Limb (tissue), 2 donors: ENCODE results near the gene B3GAT3.
A peak's percentile ranks its signal among the peaks of the same experiment; 100 is the strongest.
"Not testable (repeated sequence)": the region's sequence is repeated elsewhere in the genome, so short reads cannot be mapped to it uniquely, and the experiment has no call there.

Source experiments
- DNase-seq, 2 donors: peaks; one replicate each; pipeline ENCODE4 v3.0.0-alpha.2; 2016; ENCODE audit errors: extremely low spot score in 2 of 2

The B3GAT3 gene

DNA sequence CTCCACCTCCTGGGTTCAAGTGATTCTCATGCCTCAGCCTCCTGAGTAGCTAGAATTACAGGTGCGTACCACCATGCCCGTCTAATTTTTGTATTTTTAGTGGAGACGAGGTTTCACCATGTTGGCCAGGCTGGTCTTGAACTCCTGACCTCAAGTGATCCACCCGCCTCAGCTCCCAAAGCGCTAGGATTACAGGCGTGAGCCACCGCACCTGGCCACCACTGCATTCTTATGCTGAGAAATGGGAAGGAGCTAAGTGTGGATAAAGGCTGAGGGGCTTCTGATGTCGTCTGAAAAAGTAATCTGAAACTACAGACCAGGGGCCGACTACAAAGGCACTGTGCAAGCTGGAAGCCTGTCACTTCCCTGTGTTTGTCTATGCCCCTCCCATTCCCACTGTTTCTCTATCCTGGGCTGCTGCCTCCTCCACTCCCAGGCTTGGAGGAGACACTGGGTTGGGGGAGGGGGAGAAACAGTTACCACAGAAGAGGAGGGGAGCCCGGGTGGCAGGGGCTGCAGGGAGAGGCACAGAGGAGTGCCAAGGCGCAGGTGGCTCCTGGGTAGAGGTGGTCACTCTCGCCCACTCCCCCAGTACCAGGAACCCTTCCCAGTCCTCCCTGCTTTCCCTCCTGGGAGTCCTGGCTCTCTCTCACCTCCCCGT, 17.2 kb downstream of the B3GAT3 start:
- no peak for DNase-seq

DNA sequence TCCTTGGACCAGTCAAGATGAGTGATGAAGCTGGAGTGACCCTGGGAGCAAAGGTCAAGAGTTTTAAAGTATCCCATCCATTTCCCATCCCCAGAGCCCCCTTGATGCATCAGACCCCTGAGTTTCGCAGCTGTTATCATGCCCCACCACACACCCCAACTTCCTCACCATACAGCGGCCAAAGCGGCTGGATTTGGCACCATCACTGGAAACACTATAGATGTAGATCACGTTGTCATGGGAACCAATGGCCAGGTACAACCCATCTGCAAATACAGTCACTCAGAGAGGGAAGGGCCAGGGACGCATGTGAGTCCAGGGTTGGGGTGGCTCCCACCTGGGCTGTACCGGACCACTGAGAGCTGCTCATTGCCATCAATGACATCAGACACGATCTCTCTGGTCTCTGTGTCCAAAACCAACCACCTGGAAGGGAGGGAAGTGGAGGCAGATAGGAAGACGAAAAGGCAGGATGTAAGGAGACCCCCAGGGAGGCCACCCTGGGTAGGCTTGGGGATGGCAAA, 17.9 kb downstream of the B3GAT3 start:
- DNase-seq: no peak

DNA sequence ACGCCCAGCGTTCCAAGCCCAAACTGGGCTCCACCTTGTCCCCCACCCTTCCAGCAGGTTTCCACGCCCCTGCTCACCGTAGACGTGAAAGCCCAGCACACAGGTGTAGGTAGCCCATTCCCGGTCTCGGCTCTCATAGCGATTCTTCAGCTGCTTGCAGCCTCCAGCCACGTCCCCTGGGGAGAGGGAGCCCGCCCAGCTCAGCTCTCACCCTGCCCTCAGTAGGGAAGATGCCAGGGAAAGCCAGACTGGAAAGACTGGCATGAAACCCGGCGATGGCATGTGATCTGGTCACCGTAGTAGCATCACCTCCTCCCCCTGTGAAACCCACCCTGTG, 18.7 kb downstream of the B3GAT3 start:
- DNase-seq: peak in 1 of 2 donors; percentile 44

DNA sequence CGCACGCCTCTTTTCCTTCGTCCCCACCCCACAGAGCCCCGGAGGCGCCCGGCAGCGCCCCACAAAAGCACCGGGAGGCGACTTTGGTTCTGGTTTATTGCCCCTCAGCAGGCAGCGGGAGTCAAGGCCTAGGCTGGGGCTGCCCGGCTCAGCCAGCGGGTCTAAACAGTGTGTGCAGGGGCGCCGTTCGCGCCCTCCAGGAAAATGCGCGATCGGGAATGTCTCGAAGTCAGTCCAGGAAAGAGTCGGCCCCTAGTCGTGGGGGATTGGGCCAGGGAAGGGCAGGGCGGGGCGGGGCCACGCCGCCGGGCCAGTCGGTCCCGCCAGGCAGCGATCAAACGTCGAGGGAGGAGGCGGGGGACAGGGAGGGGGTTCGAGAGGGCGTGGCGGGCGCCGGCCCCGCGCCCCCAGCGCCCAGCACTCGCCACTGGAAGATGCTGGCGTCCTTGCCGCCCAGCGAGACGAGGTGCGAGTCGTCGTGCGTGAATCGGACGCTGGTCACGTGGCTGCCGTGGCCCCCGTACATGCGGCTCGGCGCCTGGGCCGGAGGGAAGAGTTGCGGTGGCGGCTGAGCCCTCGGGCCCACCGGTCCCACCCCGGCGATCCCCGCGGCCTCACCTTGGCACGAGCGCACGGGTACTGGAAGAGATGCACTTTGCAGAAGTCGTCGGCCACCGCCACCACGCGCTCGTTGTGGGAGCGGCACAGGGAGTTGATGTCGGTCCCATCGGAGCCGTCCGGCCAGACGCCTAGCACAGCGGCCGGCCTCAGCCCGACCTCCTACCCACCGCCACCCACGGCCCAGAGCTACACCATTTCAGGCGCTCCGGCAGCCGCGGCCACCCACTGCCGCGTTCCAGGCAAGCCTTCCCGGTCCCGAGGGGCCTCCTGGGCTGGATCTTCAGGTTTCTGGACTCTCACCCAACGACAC, 19.4 kb downstream of the B3GAT3 start:
- peak in 1 of 2 donors; percentile 82 for DNase-seq

DNA sequence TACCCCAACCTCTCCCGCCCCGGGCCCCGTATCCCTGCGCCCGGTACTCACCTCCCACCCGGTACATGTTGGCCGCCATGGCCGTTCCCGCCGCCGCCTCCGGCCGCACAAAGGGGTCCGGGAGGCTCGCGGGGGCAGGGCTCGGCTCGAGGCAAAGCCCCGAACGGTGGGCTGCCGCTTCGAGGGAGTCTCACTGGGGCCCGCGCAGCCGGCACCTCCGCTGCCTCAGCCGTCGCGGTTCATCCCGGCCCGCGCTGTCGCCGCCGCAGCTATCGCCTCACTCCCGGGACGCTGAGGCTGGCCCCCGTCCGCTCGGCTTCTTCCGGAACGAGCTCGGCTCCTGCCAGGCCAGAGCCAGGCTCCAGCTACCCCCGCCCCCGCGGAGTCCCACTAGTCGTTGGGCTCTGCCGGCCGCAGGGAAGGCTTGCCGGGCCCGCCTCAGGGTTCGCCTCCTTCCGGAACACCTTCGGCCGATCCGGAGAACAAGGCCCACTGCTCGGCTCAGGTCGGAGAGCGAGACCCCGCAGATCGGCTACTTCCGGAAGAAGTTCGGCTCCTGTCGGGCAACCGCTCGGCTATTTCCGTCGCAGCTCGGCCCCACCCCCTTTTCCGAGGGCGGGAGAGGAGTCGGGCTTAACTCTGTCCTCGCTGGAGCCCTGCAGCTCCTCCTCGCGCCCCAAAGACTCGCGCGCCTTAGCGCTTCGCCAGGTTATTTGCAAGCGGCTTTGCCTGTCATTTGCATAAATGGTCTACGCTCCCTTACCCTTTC, 20.2 kb downstream of the B3GAT3 start, which contains the start of gene MTA2:
Gene MTA2 (minus strand): TSS at position 494 of the 769 bp plus-strand sequence. CDS start 415 bp downstream, at position 79.
- peak; percentile 98 to 100 for DNase-seq

DNA sequence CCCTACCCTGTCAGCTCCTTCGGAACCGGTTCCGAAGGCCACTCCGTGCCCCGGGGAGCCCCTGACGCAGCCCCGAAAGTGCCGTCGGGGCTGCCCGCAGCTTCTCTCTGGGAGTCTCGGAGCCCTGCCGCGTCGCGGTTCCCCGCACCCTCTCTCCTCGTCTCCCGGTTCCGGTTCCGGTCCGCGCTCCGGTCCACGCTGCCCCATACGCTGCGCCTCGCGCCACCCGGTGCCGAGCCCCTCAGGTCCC, 20.7 kb downstream of the B3GAT3 start:
- no peak for DNase-seq

DNA sequence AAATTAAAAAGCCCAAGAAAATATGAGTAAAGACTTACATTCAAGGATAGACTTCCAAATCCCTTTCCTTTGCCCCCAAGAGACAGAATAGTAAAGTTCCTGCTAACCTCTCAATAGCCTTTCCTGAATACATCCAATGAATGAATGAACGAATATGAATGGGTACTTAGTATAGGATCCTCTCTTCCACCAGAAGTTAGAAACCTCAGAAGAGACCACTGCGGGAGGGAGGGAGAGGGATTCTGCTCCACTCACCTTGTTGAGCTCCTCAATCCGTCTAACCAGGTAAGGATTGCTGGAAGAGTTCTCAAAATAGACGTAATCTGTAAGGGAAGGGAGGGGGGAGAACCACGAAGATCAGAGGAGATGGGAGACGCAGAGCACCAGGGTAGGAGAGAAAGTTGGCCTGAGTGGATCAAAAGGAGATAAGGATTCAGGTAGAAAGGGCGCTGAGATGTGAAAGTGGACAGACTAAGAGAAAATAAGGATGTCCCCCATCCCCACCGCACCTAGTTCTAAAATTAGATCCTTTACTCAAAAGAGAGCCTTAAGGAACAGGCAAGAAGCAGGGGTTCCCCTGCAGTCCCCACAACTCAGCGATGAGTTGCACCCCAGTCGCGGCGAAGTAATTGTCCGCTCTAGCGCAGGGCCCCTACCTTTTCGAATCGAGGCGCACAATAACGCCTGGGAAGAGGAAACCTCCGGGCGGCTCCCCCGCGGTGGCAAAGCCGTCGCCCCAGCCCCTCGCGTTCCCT, 21.2 kb downstream of the B3GAT3 start:
- no peak for DNase-seq

DNA sequence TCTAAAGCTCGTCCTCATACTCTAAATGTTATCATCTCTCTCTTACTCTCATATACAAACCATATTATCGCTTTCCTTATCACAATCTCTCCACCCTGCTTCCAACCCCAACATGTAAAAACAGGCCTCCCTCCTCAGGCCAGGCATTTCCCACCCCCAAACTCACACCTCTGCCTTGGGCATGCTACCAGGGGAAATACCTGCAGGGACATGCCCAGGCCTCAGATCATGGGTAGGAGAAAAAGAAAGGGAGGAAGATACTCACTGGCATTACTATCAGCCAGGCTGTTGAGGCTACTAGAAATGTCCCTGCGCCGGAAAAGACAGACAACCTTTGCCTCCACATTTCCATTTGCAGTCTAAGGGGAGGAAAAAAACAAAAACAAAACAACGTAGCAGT, 21.9 kb downstream of the B3GAT3 start:
- DNase-seq: no peak

DNA sequence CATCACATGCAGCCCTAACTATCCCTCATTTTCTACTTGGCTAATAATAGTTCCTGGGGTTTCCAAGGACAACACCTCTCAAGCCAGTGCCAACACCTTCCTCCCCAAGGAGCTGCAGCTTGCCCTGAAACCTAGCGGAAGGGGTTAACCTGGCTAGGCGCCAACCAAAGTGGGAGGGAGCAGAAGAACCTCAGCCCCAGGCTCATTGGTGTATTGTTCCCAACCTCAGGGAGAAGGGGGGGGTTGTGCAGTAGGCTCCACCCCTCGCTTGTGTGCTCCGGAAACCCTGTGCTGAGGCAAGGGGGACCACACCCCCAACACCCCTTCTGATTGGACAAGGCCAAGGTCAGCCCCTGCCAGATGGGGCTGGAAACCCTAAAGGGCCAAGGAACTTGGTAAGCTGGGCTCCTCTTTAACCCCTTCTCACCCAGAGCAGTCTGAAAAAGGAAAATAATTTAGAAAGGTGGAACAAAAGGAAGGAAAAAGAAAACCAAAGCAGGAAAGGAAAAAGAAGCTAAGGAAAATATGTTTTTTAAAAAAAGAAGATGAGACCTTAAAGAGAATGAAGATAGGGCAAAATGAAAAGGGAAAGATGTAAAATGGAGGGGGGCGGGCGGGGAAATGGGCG, 22.6 kb downstream of the B3GAT3 start:
- peak; percentile 91 to 96 for DNase-seq

DNA sequence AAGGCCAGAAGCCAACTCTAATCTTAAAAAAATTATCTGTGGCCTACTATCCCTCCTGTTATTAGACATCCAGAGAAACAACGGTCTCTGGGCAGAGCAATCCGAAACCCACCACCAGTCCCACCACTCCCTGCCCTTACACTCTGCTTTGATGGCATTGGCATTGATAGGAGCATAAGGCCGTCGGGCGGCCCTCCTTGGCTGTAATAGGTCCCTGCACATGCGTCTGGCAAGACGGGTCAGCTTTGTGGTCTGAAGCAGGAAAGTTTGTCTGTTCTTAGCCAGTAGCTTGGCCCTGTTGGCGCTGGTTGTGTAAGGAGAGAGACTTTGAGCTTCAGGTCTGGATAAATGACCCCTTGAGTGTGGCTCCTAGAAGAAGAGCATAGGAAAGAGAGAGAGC, 26.7 kb downstream of the B3GAT3 start:
- DNase-seq: no peak

DNA sequence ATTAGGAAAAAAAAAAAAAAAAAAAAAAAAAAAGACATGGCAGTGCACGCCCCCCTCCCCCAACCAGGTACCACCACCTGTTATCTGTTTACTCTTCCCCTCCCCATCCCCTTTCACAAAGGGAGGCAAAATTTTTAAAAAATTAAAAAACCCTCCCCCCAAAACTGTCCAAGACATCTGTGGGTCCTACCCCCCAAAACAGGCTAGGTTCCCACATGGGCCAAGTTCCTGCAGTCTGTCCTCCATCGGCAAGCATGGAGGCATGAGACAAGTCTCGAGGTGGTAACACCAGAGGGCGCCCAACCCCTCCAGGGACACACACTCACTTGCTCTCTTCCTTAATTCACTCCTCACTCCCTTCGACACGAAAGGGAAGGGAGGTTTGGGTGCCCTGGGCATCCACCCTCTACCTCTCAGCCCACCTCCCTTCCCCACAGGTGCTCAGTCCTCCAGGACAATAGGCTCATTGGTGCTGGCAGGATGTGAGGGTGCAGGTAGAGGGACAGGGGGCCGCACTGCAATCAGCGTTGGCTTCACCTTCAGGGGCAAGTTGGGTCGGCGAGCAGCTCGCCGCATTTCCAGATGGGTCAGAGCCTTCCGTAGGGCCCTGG, 28.2 kb downstream of the B3GAT3 start:
- peak in 1 of 2 donors; percentile 74 for DNase-seq

DNA sequence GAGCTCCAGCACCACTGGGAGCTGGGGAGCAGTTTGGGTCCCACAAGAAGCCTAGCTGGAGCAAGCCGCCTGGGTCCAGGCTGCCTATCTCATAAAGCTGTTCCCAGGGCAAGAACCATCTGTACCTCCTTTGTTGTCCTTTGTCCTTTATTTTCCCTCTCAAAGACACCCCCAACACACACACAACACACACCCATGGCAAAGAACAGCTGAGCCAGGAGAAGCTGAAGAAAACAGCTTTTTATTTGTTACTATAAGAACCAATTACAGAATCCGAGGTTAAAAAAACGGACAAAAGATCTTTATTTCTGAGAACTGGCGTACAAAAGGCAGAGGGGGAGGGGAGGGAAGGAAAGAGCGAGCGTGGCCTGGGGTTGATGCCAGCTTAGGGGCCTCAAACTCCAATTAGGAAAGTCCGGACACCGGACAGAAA, 28.8 kb downstream of the B3GAT3 start:
- DNase-seq: peak in 1 of 2 donors; percentile 24

DNA sequence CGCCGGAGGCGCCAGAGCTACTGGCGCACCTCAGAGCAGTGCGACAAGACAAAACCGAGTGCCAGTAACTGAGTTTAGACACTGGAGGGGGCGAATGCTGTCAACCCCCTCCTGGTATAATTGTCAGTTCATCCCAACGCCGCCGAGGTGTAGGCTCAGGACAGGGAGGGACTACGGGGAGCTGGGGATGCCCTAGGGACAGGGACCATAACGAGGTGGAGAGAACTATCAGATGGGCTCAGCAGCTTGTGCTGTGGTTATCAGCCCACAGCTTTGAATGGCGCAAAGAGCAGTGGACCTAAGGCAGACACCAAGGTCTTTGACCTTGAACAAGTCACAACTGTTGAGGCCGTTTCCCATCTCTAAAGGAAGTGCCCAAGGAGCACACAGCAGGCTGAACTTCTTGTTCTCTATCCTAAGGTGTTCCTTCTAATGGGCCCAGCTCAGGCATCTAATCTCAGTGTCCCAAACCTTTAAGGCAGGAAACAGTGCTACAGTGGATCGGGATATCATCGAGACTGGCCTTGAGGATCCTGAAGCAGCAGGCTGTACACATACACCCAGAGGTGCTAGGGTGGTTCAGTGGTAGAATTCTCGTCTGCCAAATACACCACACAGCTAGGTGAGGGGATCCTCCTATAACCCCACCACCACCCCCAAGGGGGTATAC, 29.5 kb downstream of the B3GAT3 start:
- peak in 1 of 2 donors; percentile 24 for DNase-seq

DNA sequence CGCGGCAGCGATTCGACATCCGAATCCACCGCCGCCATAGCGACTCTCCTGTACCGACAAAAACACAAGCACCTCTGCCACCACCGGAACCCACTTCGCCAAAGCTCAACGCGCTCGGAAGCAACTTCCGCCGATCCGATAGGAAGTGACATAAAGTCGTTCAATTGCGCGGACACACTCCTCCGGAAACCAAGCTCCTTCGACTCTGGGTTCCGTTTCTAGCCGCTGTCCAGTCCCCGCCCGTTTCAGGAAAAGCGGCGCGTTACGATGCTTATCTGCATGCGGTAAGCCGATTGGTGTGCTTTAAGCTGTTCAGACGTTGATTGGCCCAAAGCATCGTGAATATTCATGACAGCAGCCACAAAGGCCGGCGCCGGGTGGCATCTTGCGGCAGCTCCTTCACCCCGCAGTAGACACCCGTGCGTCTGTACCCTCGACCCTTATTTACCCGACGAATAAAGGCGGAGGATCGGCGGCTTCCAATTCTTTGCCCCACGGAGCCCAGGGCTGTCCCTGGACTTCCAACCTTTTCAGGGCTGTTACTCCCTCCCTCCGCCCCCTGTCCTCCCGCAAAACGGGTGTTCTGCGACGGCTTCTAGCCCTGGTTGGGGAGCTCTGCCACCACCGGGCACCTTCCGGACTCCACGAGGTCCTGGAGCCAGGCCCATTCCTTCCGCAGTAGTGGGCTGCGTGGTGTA, 30.2 kb downstream of the B3GAT3 start, which contains the start of gene TUT1:
Gene TUT1 (minus strand): TSS at position 76 of the 698 bp plus-strand sequence. CDS start 38 bp downstream, at position 38.
- peak; percentile 97 to 98 for DNase-seq

DNA sequence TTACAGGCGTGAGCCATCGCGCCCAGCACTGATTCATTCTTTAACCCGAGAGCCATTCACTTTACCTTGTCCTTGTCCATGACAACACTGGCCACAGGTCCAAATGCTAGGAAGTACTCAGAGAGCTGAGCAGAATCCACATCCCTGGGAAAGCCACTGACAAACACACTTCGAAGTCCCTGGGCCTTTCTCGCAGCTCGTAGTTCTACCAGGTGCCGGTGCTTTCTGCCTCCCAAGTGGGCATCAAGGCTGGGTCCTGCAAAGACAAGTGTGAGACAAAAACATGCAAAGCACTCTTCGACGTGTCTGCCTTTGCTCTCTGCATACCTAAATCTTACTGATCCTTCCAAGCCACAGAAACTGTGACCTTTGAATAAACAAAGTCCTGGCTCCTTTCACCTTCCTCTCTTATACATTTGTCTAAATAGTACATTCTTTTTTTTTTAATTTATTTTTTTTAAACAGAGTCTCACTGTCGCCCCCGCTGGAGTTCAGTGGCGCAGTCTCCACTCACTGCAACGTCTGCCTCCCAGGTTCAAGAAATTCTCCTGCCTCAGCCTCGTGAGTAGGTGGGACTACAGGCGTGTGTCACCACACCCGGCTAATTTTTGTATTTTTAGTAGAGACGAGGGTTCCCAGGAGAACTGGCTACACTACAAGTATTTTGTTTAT, 32.7 kb downstream of the B3GAT3 start:
- no peak for DNase-seq

DNA sequence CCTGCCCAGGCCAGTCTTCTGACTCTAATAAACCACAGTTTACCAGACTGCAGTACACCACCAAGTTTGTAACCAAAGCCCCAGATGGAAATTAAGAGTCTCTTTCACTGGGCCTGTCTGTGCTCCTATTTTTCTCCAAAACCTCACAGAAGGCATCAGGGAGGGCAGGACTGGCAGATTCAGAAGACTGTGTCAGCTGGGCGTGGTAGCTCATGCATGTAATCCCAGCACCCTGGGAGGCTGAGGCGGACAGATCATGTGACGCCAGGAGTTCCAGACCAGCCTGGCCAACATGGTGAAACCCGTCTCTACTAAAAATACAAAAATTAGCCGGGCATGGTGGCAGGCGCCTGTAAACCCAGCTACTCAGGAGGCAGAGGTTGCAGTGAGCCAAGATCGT, 36.4 kb downstream of the B3GAT3 start:
- DNase-seq: not testable (repeated sequence)

DNA sequence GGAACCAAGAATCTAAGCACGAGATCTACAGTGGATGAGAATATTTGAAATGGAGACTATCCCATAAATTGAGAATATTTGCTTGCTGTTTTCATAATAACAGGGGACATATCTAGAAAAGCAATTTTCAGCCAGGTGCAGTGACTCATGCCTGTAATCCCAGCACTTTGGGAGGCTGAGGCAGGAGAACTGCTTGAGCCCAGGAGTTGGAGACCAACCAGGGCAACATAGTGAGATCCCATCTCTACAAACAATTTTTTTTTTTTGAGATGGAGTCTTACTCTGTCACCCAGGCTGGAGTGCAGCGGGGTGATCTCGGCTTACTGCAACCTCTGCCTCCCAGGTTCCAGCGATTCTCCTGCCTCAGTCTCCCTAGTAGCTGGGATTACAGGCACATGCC, 40.1 kb downstream of the B3GAT3 start:
- not testable (repeated sequence) for DNase-seq

DNA sequence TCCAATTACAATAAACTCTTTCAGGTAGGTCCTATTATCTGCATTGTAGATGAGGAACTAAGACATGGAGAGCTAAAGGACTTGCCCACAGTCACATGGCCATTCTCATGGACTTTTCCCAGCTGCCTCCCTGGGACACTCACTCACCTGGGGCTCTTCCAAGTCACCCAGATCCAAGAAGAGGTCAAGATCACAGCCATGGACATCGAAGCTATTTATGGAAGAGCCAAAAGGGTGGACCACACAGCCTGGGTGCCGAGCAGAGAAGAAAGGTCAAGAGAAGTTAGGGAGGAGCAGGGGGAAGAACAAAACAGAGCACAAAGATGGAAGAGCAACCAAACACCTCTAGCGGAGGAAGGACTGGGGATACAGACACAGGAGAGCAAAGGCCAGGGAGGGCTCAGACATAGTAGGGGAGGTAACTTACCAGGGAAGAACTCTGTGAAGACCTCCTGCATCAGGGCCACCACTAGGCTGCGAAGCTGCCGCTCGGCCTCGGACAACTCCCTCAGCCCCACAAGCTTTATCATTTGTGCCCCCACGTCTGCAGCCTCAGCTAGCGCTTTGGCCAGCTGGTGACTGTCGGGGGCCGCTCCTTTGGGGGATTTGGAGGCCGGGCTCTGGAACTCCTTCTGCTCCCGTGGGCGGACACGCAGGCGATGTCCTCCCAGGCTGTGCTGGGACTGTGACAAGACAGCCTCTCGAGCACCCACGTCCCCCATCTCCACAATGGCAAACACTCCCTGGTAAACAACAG, 40.6 kb downstream of the B3GAT3 start:
- DNase-seq: no peak
